ENCODE data around the gene EIF3A. TPM values are rescaled to one million over a fixed set of nuclear protein-coding genes. Genes with fewer than 3 reads are reported as not detected.

EIF3A gene
- total and polyA plus RNA-seq, 9 of the 15 experiments (the other 6 are each of a cell fraction or from before 2014, with no cell fraction given) = 19.6 to 163 (median 102) TPM

- no peak for TF ChIP-seq IFI16 (CRISPR knock-in tag; IDR thresholded peaks at IDR 0.05)
Observed at GRCh38 chr10:119116326-119116951, 35.8 kb upstream of the EIF3A start (continued).

- TF ChIP-seq CGGBP1 (CRISPR knock-in tag; IDR thresholded peaks at IDR 0.05) = no peak
- no peak for TF ChIP-seq PYGO2 (tag; IDR thresholded peaks at IDR 0.05)
- TF ChIP-seq PRDM10 (IDR thresholded peaks at IDR 0.05; ENCODE audit: partially characterized antibody) = no peak
- no peak for TF ChIP-seq NONO (IDR thresholded peaks at IDR 0.05; ENCODE audit: low read depth in 2 of 2, low read length in 1 of 2)
- TF ChIP-seq TEAD2 (tag; IDR thresholded peaks at IDR 0.05) = no peak
- TF ChIP-seq ARID4B (CRISPR knock-in tag; IDR thresholded peaks at IDR 0.05) = no peak
- TF ChIP-seq NELFE (IDR thresholded peaks at IDR 0.05; ENCODE audit: insufficient read depth, insufficient read length) = no peak
- no peak for TF ChIP-seq KLF6 (CRISPR knock-in tag; IDR thresholded peaks at IDR 0.05; ENCODE audit: borderline replicate concordance)
- no peak for TF ChIP-seq SIN3B (IDR thresholded peaks at IDR 0.05; ENCODE audit: low read depth)
- no peak for TF ChIP-seq BACH1 (tag; IDR thresholded peaks at IDR 0.05)
- TF ChIP-seq ZNF217 (CRISPR knock-in tag; IDR thresholded peaks at IDR 0.05) = no peak
- WGBS (ENCODE audit: insufficient coverage, low coverage, missing lambda C conversion rate) = 51% methylated on average over 9 of the region's 9 CpGs
Observed at GRCh38 chr10:119115926-119116325, 35.3 kb upstream of the EIF3A start.

More at GRCh38 chr10:119115926-119116325, 35.3 kb upstream of the EIF3A start:
- Histone ChIP-seq H3K9ac (ENCODE audit: insufficient read depth in 1 of 2, low read depth in 2 of 2, low read length in 2 of 2) (no peak overlapping the region), H3K79me2 (ENCODE audit: control insufficient read depth, insufficient read depth, low read length) (no peaks in the 10 kb centered on the region), H3K9me1 (ENCODE audit: control insufficient read depth, insufficient read depth, low read length) (no peaks in the 10 kb centered on the region), H3K27ac (ENCODE audit: extremely low read depth, low read depth, low read length) (no peak overlapping the region), H3K27me3 (ENCODE audit: control insufficient read depth in 2 of 2, insufficient read depth in 2 of 2, low read length in 2 of 2) (no peaks in the 10 kb centered on the region), H2AFZ (ENCODE audit: low read depth, low read length) (no peak overlapping the region), H3K4me2 (ENCODE audit: insufficient read depth, low read length) (no peak overlapping the region), H3K4me3 (no peak overlapping the region), H3K4me1 (replicated peaks in 1 of 2; ENCODE audit: control insufficient read depth in 2 of 2, insufficient read depth in 2 of 2, low read length in 2 of 2) (peaks cover 0 to 7% of the 10 kb centered on the region in 2 experiments; a peak in 2 of 5 replicates), H4K20me1 (replicated peaks; ENCODE audit: control insufficient read depth, insufficient read depth, low read length) (no peaks in the 10 kb centered on the region), H3K9me3 (replicated peaks; ENCODE audit: control insufficient read depth, insufficient read depth, low read depth, low read length) (no peaks in the 10 kb centered on the region), H3K36me3 (ENCODE audit: control insufficient read depth, insufficient read depth, low read length) (peaks cover 23% of the 10 kb centered on the region; the same call in 1 of the 3 replicates)
- ChIA-PET POLR2A (no interaction called here), CTCF (ENCODE audit: low intra/inter-chr PET ratio) (no interaction called here)
- no TSS peak for BruUV-seq (replicated peaks)
- in situ Hi-C loops (cut with MboI) = no loop called here
- DNase-seq (ENCODE audit: extremely low read depth in 1 of 4, low spot score in 3 of 4) (no peak), ATAC-seq (no peak), FAIRE-seq (no peak)
- intact Hi-C loops (cut with micrococcal nuclease) = no loop called here

All from K562 (cell line).